AG10803 (cell line): Measurements from ENCODE around the gene NEK4.

Experiments
- DNase-seq: peaks from one replicate; pipeline ENCODE4 v3.0.0; 2010; ENCODE audit warnings: low read depth
- H3K4me3 ChIP-seq: 2 replicates; pipeline ENCODE4 v1.5.1; 2011; ENCODE audit warnings: mild to moderate bottlenecking, low read length, control low read depth
- TF ChIP-seq, protein P1 (sequence below): conservative IDR thresholded peaks from 2 replicates; pipeline ENCODE4 v1.5.1; 2011; ENCODE audit warnings: mild to moderate bottlenecking, low read length, control low read depth, inconsistent platforms

NEK4 gene

DNA sequence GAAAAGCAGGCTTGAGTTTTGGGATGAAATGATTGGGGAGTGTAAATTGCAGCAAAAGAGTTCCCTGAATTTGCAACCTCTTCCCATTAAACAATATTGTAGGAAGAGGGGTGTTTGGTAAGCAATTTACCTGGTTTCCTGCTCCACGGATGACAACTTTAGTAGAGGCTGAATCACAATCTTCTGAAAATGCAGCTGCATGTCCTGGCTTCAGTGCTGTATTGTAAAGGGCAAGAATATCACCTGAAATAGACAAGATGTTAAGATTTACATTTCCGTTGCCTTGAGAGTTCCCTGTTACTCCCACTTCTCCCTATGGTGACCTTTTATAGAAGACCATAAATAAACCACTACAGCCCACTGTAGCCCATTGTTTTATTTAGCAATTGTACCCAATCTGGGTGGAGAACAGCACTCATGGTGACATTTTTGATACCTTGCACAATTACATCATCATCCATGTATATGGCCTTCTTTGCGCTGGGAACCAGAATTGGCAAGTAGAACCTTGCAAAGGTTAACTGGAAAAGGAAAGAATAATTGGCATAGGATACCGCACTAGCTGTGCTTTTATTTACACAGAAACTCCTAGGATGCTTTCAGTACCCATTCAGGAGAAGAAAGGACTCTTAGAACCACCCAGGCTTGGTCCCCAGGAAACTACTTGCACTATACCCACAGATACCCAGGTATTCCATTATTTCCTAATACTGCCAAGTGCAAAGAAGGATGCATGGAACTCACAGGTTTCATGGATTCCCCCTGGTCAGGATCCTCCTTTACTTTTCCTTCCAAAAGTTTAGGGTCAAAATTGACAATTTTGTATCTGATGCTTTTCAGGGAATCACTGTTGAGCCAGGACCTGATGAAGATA, 74.7 kb downstream of the NEK4 start:
- no peak for DNase-seq
- H3K4me3 ChIP-seq: no peak overlapping the region
- TF ChIP-seq, protein P1, sequence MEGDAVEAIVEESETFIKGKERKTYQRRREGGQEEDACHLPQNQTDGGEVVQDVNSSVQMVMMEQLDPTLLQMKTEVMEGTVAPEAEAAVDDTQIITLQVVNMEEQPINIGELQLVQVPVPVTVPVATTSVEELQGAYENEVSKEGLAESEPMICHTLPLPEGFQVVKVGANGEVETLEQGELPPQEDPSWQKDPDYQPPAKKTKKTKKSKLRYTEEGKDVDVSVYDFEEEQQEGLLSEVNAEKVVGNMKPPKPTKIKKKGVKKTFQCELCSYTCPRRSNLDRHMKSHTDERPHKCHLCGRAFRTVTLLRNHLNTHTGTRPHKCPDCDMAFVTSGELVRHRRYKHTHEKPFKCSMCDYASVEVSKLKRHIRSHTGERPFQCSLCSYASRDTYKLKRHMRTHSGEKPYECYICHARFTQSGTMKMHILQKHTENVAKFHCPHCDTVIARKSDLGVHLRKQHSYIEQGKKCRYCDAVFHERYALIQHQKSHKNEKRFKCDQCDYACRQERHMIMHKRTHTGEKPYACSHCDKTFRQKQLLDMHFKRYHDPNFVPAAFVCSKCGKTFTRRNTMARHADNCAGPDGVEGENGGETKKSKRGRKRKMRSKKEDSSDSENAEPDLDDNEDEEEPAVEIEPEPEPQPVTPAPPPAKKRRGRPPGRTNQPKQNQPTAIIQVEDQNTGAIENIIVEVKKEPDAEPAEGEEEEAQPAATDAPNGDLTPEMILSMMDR: no peak

DNA sequence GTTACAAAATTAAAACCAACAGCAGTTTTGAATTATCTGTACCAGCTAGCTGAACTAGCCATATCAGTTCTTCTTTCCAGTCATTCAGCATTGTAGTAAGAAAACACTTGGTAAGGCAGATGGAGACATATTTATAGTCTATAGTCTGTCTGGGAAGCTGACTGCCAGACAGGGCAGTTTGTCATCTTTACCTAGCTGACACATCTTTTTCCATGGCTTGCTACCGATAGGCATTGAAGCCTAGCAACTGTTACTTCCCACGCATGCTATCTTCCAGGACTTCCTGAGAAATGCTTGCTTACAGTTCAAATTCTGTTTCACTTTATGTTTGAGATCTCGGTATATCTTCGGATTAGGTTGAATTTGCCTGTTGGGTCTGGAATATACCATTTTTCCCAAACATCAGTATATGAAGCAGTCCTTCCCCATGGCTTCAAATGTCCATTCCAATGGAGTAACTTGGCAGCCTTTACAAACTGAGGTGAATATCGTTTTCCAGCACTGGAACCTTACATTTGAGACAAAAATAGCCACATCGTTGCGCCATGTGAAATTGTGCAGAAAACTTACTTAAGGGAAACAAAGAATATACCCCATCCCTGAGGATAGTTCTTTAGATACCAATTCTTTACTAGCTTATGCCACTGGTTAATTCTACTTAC, 76.1 kb downstream of the NEK4 start:
- no peak overlapping the region for H3K4me3 ChIP-seq
- TF ChIP-seq, protein P1: no peak
- no peak for DNase-seq

DNA sequence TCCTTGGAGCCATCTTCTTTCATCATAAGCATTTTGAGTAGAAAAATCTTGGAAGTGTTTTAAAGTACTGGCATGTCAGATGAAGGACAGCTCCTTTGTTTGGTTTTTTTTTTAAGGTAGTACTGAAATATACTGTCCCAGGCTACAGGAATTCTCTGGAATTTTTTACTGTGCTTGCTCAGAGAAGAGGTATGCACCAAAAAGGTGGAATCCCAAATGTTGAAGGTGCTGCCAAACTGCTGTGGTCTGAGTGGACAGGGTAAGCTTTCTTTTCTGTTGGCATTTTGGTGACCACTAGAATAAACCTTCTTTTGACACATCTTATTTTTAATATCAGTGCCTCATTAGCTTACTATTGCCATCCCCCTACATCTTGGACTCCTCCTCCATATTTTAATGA, 77.7 kb downstream of the NEK4 start:
- TF ChIP-seq, protein P1: no peak
- no peak overlapping the region for H3K4me3 ChIP-seq
- peak; percentile 46 for DNase-seq

DNA sequence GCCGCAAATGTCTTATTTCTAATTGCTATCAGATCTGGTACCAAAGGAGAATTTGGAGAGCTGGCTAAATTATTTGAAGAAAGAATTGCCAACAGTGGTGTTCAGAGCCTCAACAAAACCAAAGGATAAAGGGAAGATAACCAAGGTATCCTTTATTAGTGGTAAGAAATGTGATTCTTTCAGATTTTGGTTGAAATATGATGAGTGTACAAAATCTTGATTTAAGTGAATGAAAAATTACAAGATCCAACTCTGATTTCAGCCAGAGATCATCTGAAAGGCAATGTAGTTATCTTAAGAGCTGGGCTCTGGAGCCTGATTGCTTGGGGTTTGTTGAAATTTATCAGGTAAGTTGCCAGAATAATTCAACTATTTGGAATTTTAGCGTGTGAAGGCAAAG, 80.2 kb downstream of the NEK4 start:
- DNase-seq: no peak
- TF ChIP-seq, protein P1: no peak

DNA sequence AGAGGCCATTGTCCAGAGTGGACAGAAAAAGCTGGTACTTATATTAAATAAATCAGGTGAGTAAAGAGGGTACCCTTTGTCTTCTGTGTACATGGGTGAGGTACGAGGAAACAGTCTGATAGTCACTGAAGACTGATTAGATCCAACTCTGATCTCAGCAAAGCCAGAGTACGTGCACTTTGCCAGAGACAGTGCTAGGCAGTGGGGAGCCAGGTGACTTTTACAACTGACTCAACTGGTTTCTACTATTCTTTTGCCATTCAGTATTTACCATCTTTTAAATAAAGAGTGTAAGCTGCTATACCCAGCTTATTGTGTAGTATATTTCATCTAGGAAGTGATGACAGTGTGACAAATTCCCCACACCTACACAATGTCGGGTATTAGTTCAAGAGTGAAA, 81.6 kb downstream of the NEK4 start:
- DNase-seq: no peak
- TF ChIP-seq, protein P1: no peak
- no peak overlapping the region for H3K4me3 ChIP-seq

More for the DNA sequence above, 80.2 kb downstream of the NEK4 start:
- H3K4me3 ChIP-seq: no peak overlapping the region

DNA sequence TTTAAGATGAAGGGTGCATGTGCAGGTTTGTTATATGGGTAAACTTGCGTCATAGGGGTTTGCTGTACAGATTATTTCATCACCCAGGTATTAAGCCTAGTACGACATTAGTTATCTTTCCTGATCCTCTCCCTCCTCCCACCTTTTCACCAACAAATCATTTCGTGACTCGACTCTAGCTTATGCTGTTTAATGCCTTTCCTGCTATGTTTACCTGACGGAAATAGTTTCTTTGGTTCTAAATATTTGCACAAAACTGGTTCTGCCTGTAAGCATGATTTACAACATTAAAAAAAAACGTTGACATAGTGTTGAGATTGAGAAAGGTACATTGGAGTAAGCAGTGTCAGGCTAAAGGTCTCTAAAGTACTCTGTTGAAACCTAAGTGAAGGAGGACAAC, 82.5 kb downstream of the NEK4 start:
- H3K4me3 ChIP-seq: no peak overlapping the region
- TF ChIP-seq, protein P1: no peak
- no peak for DNase-seq
